Activated CD8-positive, alpha-beta memory T cell treated with anti-CD3 and anti-CD28 coated beads, Interleukin-2, amount 50 U/mL, for 24 hours (primary cell): ENCODE results near the gene CD40LG.

ENCODE experiments used
- DNase-seq: peaks from one replicate; pipeline ENCODE4 v3.0.0-alpha.2; 2020; ENCODE audit errors: extremely low read depth

CD40LG gene

DNA sequence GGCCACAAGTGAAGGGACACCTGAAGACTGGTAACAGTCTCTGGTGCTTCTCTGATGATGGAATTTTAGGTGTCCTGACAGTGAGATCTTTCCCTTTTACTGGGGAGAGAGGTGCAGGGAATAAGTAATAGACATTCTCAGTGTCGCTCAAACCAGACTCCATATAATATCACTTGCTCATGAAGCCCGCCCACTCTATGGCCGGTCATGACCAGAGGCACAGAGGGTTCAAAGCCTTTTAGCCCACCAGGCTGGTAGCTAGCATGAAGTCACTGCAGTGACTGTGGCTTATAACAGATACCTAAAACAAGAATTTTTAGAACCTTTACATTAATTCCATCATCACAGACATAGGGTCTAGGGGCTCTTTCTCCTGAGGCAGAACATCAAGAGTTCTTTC is 2.9 kb downstream of the CD40LG start:
- no peak for DNase-seq

DNA sequence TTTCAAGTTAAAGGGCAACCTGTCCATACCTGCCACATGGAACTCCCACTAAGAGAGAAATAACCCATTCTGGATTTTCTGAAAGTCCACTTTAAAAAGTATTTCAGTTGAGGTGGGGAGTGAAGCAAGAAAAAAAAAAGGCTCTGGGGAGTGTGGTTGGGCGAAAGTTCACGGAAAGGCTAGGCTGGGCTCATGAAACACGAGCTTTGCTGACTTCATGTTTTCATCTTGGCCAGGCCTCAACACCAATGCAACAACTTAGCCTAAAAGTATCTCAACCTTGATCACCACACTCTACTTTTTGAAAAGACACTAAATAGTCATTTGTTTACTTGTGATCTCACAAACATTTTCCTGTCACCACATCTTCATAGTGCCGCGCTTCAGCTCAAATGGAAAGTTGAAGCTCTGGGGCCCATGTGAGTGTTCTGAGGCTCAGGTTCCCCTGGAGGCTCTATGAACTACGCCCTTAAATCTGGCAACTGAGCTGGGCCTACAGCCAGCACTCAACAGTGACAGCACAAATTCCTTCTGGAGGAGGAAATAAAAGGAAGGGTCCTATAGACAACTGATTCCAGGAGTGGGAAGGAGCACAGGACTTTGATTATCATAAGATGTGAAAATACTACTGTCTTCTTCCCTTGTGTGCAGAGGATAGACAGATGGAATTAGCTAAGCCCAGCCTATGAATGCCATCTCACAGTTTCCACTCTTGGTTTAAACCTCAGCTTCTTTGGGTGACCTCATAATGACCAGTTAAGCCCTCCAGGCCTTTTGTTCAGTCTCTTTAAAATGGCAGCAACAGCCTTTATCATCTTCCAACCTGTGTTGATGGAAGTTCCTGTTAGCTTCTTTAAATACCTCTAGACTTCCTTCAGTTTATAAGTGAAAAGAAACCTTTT is 5.1 kb downstream of the CD40LG start:
- no peak for DNase-seq

DNA sequence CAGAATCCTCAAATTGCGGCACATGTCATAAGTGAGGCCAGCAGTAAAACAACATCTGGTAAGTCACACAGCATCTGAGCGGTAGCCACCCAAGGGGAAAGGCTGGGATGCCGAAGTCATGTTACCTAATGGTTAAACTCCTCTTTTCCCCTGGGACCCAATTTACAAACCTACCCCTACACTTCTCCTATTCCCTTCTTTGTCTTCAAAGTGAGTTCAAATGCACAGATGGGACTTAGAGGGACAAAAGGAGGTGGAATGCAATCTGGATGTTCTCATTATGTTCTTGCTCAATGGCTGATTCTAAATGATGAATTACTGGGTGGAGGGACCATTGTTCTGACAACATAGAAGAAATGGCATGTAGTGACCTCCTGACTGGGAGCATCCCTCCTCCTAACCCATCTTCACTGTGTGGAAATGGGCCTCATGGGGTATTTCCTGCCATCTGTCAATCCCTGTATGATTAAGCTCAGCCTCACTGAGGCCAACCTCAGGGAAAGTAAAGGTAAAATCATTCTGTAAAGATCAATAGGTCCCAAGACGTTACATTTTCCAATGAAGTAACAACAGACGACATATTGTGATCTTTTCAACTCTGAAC is 8.5 kb downstream of the CD40LG start:
- no peak for DNase-seq

DNA sequence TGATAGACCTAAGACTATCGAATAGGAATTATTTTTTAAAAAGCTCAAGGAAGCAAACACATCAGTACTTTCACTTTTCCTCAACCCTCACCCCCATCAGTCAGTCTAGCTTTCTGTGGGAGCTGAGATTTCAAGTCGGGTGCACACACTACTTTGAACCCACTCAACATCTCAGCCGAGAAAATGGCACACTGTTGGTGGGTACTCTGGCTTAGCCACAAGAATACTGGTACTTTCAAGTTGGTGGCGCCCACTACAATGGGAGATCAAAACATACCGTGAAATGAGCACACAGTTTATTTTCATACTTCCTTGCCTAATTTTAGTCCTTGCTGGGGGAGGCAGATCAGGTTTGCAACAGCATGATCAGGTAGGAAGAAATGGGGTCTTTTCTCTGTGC is 10.2 kb downstream of the CD40LG start:
- no peak for DNase-seq

DNA sequence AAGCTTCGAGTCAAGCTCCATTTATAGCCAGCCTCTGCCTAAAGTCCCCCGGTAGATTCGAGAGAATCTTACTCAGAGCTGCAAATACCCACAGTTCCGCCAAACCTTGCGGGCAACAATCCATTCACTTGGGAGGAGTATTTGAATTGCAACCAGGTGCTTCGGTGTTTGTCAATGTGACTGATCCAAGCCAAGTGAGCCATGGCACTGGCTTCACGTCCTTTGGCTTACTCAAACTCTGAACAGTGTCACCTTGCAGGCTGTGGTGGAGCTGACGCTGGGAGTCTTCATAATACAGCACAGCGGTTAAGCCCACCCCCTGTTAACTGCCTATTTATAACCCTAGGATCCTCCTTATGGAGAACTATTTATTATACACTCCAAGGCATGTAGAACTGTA is 11.2 kb downstream of the CD40LG start:
- DNase-seq = no peak

DNA sequence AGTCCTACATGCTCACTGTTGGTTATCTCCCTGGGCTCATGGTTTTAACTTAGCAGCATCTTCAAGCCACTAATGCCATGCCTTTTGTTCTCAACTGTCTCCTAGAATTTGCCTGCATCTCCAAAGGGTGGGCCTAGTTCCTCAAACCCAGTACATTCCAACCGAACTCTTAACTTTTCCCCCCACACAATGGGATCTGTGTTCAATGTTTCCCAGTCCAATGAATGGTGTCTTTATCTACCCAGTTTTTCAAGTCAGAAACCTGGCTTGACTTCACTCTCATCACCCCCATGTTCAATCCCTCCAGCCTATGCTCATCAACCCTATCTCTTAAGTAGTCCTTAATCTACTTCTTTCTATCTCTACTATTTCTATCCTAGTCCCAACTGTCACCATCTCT is 12.9 kb downstream of the CD40LG start:
- no peak for DNase-seq

DNA sequence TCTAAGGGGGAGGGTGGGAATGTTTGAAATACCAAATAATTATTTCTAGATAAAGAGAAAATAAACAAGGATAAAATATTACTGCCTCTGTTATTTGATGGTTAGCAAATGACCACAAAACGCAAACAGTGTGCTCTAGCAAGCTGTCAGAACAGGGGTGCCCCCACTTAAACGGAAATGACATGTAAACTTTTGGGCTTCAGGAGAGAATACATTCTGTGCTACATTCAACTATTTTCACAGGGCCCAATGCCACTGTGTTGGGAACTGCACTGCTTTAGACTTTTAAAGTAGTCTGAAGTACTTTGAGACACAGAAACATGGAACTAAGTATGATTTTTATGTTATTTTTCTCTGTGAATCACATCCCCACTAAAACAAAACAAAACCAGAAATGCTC is 14.1 kb downstream of the CD40LG start:
- DNase-seq = no peak

DNA sequence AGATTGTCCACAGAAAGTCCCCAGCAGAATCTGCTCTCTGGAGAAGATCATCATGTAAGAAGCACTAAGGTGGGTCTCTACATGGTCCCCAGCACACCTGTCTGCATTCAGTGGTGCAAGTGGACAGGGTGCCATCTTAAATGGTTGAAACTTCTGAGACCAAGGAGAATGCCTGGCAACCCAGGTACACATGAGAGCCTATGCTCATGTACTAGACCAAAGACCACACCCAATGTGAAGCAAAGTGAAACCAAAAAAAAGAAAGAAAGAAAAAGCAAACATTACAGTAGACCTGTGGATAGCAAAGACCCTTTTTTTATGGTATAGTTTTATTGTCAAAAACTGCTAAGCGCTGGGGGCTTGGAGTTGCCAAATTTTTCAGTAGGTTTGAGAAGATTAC is 15.0 kb downstream of the CD40LG start:
- no peak for DNase-seq

DNA sequence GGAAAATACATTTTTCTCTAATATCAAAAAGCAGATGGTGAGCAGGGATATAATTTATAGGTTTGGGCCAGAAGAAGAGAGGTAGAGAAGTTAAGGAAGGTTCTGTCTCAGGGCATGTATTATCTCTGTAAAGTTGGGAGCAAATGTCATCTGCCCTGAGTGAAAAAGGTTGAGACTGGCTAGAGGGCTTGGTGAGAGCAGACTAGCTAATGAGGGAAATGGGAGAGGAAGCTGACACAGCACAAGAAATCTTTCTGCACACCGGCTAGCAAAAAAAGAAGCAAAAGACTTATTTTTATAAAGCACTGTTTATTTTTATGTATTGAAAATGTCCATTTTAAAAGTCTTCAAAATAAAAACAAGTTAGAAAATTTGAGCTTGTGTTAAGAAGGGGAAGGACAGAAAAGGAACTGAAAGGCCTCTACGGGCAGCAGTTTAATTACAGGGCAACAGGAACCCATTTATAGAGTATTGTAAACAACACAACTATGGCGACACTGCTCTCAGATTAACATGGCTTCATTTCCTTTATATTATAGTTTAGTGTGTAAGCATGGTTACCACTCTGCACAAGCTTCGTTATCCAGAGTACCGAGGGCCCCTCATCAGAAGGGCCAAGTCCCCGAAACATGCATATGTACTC is 17.4 kb downstream of the CD40LG start:
- no peak for DNase-seq

DNA sequence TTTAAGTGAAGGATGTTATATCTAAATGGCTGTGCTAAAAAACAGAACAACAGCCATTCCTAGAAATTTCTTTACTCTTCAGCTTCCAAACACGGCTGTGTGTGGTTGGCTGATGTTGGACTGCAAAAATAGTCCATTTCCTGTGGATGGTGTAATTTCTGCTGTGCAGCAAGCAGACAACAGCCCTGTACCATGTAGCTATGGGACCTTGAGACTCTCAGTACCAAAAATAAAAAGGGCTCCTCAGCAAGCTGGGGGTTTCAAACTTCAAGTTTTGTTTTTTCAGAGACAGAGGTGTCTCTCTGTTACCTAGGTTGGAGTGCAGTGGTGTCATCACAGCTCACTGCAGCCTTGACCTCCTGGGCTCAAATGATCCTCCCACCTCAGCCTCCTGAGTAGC is 18.1 kb downstream of the CD40LG start:
- DNase-seq = no peak

DNA sequence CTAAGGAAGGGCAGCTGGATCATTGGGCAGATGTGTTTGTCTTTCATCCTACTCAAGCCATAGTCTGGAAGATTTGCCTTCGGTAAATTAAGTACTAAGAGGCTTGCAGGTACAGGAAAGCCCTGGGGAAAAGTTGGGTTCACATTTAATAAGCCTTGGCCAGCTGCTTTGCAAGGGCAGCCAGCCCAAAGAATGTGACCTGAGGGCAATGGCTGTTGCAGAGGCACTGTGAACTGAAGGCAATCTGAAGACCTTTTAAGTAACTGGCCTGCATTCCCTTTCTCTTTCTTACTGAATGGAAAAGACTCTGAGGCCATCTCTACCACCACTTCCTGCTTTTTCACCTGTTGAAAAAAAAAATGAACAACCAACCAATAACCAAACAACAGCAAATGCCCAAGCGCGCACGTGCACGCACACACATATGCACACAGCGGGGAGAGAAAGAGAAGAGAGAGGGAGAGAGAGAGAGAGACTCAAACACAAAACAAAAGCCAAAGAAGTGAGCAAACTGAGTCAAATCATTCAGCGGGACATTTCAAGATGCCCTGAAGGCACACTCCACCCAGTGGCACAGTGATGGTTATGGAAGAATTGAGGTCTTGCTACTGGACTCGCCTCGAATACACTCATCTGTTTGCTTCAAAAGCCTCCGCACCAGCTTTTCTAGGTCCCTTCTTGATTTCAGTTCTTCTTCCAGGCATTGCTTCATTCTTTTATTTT is 19.6 kb downstream of the CD40LG start:
- no peak for DNase-seq

DNA sequence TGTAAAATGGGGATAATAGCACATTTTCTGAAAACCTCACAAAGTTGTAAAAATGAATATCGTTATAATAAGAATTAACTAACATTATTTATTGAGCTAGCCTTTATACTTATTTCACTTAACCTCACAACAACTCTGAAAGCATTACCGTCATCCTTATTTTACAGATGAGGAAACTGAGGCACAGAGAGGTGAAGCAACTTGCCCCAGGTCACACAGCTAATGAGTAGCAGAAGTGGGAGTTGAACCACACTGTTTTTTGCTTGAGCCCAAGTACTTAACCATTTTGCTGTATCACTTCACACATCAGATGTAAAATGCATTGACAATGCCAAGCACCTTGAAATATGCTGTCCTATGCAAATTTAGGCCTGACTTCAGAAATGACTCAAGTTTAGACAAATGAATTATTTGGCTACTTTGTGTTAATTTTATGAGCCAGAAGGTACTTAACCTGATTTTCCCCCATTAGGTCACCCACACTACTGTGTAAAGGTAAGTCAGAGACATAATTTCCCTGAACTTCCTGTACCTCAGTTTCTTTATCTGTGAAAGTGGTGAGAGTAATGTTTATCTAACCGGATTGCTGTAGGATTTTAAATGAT is 23.1 kb downstream of the CD40LG start:
- no peak for DNase-seq

DNA sequence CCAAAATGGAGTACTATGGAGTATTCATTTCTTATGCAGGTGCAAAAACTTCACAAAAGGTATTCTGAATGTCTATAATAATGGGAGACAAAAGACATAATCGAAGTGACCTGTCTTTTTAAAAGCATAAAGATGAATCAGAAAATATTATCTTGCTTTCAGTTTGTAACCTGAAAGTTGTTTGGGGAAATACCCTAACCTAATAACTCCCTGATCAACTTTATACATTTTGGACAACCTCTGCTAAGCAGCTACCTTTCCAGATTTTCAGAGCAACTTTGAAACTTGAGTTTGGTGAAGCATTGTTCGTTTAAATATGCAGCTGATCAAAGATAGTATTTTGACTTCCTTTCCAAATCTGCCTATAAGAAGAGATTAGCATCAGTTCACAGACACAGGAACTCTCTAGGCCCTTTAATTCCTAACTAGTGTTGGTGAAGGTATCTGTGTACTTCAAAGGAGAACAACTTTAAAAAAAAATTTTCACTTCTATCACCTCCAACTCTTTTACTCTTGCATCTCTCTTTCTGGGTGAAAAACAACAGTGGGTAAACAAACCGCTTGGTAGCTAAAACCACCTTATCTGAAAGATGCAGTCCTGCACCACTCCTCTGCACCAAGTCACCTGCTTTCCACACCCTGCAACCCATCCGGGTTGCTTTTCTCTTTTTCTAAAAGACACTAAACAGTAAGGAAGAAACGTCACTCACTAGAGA is 26.5 kb downstream of the CD40LG start:
- no peak for DNase-seq

DNA sequence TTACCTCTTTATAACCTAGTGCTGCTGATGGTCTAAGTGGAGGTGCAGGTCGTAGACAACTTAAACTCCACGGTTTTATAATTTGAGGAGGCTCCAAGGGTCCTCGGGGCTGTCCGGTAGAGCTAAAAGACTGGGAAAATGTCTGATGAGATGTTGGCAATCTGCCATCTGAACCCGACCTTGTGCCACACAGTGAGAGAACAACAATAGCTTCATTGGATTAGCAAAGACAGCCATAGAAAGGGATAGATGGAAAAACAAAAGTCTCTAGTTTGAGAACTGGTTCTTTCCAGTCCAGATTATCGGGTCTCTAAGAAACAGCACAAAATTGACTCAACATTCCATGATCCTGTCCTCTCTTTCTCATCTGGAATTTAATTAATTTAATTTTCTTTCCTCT is 31.6 kb downstream of the CD40LG start:
- no peak for DNase-seq

DNA sequence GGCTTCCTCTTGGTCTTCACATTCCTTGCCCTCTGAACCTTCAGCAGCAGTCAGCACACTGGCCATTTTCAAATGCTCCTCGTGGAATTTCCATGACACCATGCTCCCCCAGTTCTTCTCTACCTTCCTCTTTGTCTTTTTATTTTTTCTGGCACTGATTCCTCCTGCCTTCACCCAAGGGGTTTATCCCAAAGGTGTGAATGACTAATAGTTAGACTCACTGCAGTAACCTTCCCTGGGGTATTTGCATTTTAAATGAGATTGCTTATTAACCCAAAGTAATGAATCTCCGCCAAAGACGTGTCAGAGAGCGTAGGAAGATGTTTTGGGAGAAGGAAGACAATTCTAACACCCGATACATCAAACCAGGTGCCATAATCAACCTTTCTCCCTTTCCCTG is 36.2 kb downstream of the CD40LG start:
- DNase-seq = no peak

DNA sequence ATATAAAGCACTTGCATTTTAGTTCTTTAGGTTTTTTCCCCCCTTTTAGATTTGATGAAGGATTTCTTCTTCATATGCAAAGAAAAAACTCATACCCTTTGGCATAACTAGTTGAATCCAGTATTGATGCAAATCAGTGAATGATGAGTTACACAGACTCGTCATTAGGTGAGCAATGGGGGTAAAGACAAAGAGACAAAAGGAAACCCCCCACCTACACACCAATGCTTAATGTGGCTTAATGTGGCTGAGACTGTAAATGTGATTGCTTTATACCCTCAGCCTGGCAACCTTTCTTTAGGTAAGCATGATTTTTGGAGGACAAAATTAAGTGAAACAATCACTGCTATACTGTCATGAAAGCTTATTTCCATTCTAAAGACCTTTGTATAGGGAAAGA is 39.5 kb downstream of the CD40LG start:
- no peak for DNase-seq

DNA sequence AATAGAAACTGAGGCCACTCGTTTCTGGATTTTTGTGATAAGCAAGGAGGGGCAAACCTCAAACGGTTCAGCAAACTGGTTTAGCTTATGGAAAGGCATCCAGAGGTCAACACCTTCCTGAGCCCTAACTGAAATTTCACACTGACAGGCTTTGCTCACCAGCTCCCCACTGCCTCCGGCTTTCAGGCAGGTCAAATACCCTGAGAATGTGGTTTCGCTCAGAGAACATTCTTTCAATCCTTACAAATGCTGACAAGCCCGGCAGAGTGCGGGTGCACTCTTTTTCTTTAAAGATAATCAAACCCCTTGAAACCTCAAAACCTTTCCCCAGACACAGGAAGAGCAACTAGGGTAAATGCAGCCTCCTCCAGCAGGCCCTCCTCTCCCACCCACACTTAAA is 41.5 kb downstream of the CD40LG start:
- DNase-seq = no peak

DNA sequence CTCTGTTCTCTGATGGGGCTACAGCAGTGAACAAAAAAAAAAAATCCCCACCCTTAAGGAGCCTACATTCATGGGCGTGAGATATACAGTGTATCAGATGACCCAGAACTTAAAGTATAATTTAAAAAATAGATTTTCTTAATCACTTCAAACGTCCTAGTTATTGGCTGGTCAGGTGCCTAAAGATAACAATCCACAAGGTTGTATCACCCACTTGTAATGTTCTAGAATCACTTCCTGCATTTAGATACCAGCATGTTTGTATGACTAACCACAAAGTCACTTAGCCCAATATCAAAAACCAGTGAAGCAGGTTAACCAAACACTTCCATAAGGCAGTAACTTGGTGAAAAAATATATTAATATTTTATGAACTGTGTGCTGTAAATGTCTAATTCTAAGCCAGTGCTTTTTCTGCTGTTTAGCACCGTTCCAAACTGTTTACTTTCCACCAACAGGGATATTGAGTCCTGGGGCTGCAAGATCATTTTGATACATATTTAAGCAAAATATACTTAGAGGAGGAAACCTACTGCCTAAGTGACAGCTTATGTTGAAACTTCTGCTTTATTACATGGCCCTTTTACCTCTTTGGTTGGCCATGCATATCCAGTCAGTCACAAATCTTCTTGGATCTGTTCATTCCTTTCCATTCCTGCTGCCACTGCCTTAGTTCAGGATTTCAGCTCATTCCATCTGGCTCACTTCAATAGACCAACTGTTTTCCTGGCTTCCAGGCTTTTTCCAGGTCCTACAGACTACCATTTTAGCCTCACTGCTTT is 43.3 kb downstream of the CD40LG start:
- no peak for DNase-seq

DNA sequence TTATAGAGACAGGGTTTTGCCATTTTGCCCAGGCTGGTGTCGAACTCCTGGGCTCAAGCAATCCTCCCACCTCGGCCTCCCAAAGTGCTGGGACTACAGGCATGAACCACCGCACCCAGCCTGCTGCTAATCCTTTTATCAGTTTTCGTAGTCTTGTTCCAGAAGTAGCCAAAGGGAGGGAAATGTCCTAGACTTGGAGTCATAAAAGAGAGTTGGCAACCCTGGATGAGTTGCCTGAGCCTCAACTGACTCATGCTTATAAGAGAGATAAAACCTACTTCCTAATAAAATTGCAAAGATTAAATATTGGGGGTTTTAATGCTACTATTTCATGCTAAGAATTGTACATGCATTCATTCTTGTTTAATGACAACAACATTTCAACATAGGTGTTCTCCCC is 44.3 kb downstream of the CD40LG start:
- no peak for DNase-seq

DNA sequence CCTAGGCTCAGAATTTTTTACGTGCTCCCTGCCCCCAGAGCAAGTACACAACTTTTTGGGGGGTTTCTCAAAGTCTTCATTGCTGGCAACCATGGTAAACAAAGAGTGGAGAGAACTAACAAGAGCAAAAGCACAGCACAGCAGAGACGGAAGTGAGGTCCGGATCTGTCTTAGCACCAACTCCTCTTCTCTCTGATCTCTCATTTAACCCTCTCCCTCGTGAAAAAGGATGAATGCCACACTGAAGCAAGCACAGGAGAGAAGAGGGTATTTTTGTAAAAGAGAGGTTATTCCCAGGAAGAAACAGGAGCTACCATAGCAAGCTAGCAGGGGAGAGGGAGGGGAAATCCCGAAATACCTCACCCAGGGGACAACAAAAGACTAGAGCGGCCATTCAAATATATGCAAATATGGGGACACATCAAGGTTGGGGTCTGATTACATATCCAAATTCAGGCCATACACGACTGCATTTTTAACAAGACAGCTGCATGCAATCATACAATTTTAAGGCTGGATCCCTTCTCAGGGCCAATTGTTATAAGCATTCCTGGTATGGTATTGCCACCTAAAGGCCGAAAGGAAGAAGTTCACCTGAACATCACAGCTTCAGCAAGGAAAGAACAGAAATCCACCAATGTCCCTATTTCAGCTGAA is 46.6 kb downstream of the CD40LG start:
- DNase-seq = no peak
